Heart right ventricle (tissue), 16 donors: Measurements from ENCODE around the gene MED22. TPM values are rescaled to one million over a fixed set of nuclear protein-coding genes. Genes with fewer than 3 reads are reported as not detected.
"Not testable (repeated sequence)": the region's sequence is repeated elsewhere in the genome, so short reads cannot be mapped to it uniquely, and the experiment has no call there.

Source experiments
- ATAC-seq, 8 donors: fragments of 200-7000 bp; cut with Tn5 transposase; one replicate each; pipeline ENCODE4 v1.9.1; 2020; ENCODE audit warnings: mild to moderate bottlenecking in 8 of 8, moderate library complexity in 8 of 8, moderate number of reproducible peaks in 1 of 8
- DNase-seq, 2 donors: peaks; one replicate each; pipeline ENCODE4 v3.0.0-alpha.2; 2020
- H3K27ac ChIP-seq, 10 donors: fragments of 200-600 bp; sonication (generic) in 2 of 10; one replicate each; pipeline versions ENCODE4 v1.5.0 to v1.8.0; 2020 to 2022; ENCODE audit warnings: mild to moderate bottlenecking in 3 of 10
- H3K27me3 ChIP-seq, 7 donors: fragments of 200-600 bp; one replicate each; pipeline ENCODE4 v1.8.0; 2021 to 2022; ENCODE audit warnings: mild to moderate bottlenecking in 2 of 7
- H3K36me3 ChIP-seq, 9 donors: fragments of 200-600 bp; sonication (generic) in 1 of 9; one replicate each; pipeline versions ENCODE4 v1.5.0 to v1.8.0; 2020 to 2022; ENCODE audit warnings: mild to moderate bottlenecking in 2 of 9
- H3K4me1 ChIP-seq, 9 donors: fragments of 200-600 bp; sonication (generic) in 1 of 9; one replicate each; pipeline versions ENCODE4 v1.5.0 to v1.8.0; 2020 to 2022; ENCODE audit warnings: mild to moderate bottlenecking in 4 of 9
- H3K4me3 ChIP-seq, 10 donors: fragments of 200-600 bp; sonication (generic) in 2 of 10; one replicate each; pipeline versions ENCODE4 v1.5.0 to v1.8.0; 2020 to 2022; ENCODE audit warnings: mild to moderate bottlenecking in 7 of 10, moderate library complexity in 2 of 10
- H3K9me3 ChIP-seq, 11 donors: fragments of 200-600 bp in 10 of 11; sonication (generic) in 2 of 11; one replicate each; pipeline versions ENCODE4 v1.5.0 to v1.8.0; 2013 to 2022; ENCODE audit warnings: mild to moderate bottlenecking in 2 of 11, control low read depth in 1 of 11, moderate library complexity in 1 of 11
- CTCF ChIP-seq, 9 donors: fragments of 200-600 bp; sonication (generic) in 2 of 9; IDR thresholded peaks; one replicate each; pipeline versions ENCODE4 v1.5.0 to v1.8.0; 2021 to 2022; ENCODE audit warnings: antibody characterized with exemption in 9 of 9, mild to moderate bottlenecking in 5 of 9, moderate library complexity in 1 of 9
- WGBS, 2 donors: extraction: QIAGEN DNeasy Blood & Tissue Kit; methylation state at CpG; one replicate each; pipeline ENCODE4 v1.1.7; 2013; ENCODE audit warnings: inconsistent platforms in 1 of 2; 5-methylcytosine and 5-hydroxymethylcytosine counted together
- intact Hi-C, 10 donors: fragments of 100-400 bp; cut with DNase I; formaldehyde crosslinking; loops; one replicate each; pipeline versions ENCODE4 v1.11.1 to v1.14.2; 2022
- polyA plus RNA-seq, 2 donors: library from polyadenylated mRNA; stranded (reverse); fragments of 200-250 nt; gene quantifications; one replicate each; pipeline ENCODE4 v1.2.3, GENCODE V29; 2013
- total RNA-seq, 10 donors: library from RNA; stranded (reverse); fragmentation: NEBNext Ultra II Directional in 3 of 10; extraction: Animal tissue kit (Norgen Biotek cat#: 25700) in 3 of 10; gene quantifications; one replicate each; pipeline versions ENCODE4 v1.2.1 to v1.2.4, GENCODE V29; 2021 to 2023
- donor health status: Arrhythmogenic right ventricular cardiomyopathy.
- donor health status: ischemic (EF 13 %, LVEDD 7.1; RV severe dilation, severe dysfunction).
- donor health status: healthy with polysubstance abuse.
- donor health status: DM: no; HTN: yes; CAD: no.
- donor health status: DM: no; HTN: no; CAD: no.
- donor health status: ischemic (EF 25% LVEDD 6.9; RV normal size, moderate dysfunction).
- donor health status: ischemic (EF 25% LVEDD 5.7; RV mildly dilated, moderate dysfunction).
- donor health status: healthy.
- donor health status: DM: yes; HTN: yes; CAD: no.
- donor health status: Ischemic cardiomyopathy.
- donor health status: ischemic (EF 35%, LVEDD 5.7; RV mildly dilated, moderate dysfunction).
- donor health status: nonischemic (EF 11% LVEDD 7.7; RV severe dilation, severe dysfunction).
- donor health status: DM: yes; HTN: yes; CAD: no.
- donor health status: PGD.
- donor health status: ischemic (EF 29% LVEDD 5.4; RV normal size, mild dysfunction).
- donor health status: nonischemic (EF 23%, LVEDD 6.1; RV moderate dilation, normal function).

Gene MED22
- total and polyA plus RNA-seq, 12 donors: 10.2 to 23.6 (median 17.4) TPM

- DNase-seq (no peak), ATAC-seq (no peak)
- H3K4me3 ChIP-seq: no peak overlapping the region
- H3K36me3 ChIP-seq: no peaks in the 10 kb centered on the region
- intact Hi-C loops: no loop called here
- no peak overlapping the region for H3K27ac ChIP-seq
- peaks cover 0 to 12% (median 7%) of the 10 kb centered on the region in 9 donors for H3K4me1 ChIP-seq
- TF ChIP-seq CTCF (IDR thresholded peaks at IDR 0.05): no peak
- 78 to 84% methylated on average over 4 of the region's 4 CpGs for WGBS, 2 donors
- H3K9me3 ChIP-seq: peaks cover 0 to 8% (median 0%) of the 10 kb centered on the region in 11 donors
- H3K27me3 ChIP-seq: no peaks in the 10 kb centered on the region
These were observed 32.8 kb upstream of the MED22 start for GRCh38 chr9:133380734-133381133.

GRCh38 chr9:133379153-133380086 is 31.5 kb upstream of the MED22 start:
- no peak for ATAC-seq
- Histone ChIP-seq H3K36me3 (no peaks in the 10 kb centered on the region), H3K4me1 (peaks cover 0 to 18% (median 13%) of the 10 kb centered on the region in 9 donors), H3K9me3 (peaks cover 0 to 8% (median 0%) of the 10 kb centered on the region in 11 donors), H3K27me3 (no peaks in the 10 kb centered on the region), H3K27ac (no peak overlapping the region), H3K4me3 (no peak overlapping the region)
- intact Hi-C loops: loop anchor here in 3 of 10 donors (5.0 kb wide), 3 partner anchors 38 to 47 kb away; partner anchors contain the start of genes REXO4 (in 2 of the 3) and SURF6 (in 1 of the 3)
- 90 to 91% methylated on average over 14 of the region's 14 CpGs for WGBS, 2 donors
- DNase-seq: no peak
- TF ChIP-seq CTCF (IDR thresholded peaks at IDR 0.05): no peak

- no peak for ATAC-seq
- no peak for DNase-seq
- Histone ChIP-seq H3K4me1 (peaks cover 0 to 28% (median 22%) of the 10 kb centered on the region in 9 donors), H3K4me3 (no peak overlapping the region), H3K9me3 (peaks cover 0 to 8% (median 0%) of the 10 kb centered on the region in 11 donors), H3K27me3 (no peaks in the 10 kb centered on the region), H3K27ac (no peak overlapping the region), H3K36me3 (peaks cover 0 to 6% (median 0%) of the 10 kb centered on the region in 9 donors)
- no peak for TF ChIP-seq CTCF (IDR thresholded peaks at IDR 0.05)
- intact Hi-C loops: loop anchor here in 3 of 10 donors (5.0 kb wide), 3 partner anchors 39 to 46 kb away; partner anchors contain the start of genes REXO4 (in 2 of the 3) and SURF6 (in 1 of the 3)
- WGBS, 2 donors: 85 to 86% methylated on average over 1 of the region's 1 CpG
These were observed 30.6 kb upstream of the MED22 start for GRCh38 chr9:133378408-133378962.

GRCh38 chr9:133377721-133378216 is 29.8 kb upstream of the MED22 start:
- Histone ChIP-seq H3K4me3 (no peak overlapping the region), H3K9me3 (peaks cover 0 to 8% (median 0%) of the 10 kb centered on the region in 11 donors), H3K4me1 (peaks cover 1 to 35% (median 29%) of the 10 kb centered on the region in 9 donors), H3K36me3 (peaks cover 0 to 13% (median 6%) of the 10 kb centered on the region in 9 donors), H3K27me3 (no peaks in the 10 kb centered on the region), H3K27ac (no peak overlapping the region)
- WGBS, 2 donors: 80% methylated on average over 6 of the region's 6 CpGs
- intact Hi-C loops: loop anchor here in 3 of 10 donors (5.0 kb wide), 3 partner anchors 40 to 45 kb away; partner anchors contain the start of genes REXO4 (in 2 of the 3) and SURF6 (in 1 of the 3)
- no peak for TF ChIP-seq CTCF (IDR thresholded peaks at IDR 0.05)
- no peak for ATAC-seq
- no peak for DNase-seq

GRCh38 chr9:133377280-133377679 is 29.3 kb upstream of the MED22 start:
- not testable (repeated sequence) for H3K27ac ChIP-seq, H3K9me3 ChIP-seq, DNase-seq, H3K27me3 ChIP-seq, H3K4me3 ChIP-seq, ATAC-seq
- H3K36me3 ChIP-seq: peaks cover 0 to 18% (median 7%) of the 10 kb centered on the region in 9 donors
- intact Hi-C loops: loop anchor here in 3 of 10 donors (5.0 kb wide), 3 partner anchors 40 to 45 kb away; partner anchors contain the start of genes REXO4 (in 2 of the 3) and SURF6 (in 1 of the 3)
- WGBS, 2 donors: 93 to 94% methylated on average over 14 of the region's 14 CpGs
- H3K4me1 ChIP-seq: peaks cover 6 to 40% (median 34%) of the 10 kb centered on the region in 9 donors
